HG03378 (cell line): ENCODE measurements around the gene CSDE1.

Experiments
- ATAC-seq: cut with Tn5 transposase; IDR thresholded peaks from one replicate; pipeline ENCODE4 v1.9.1; 2021; ENCODE audit warnings: mild to moderate bottlenecking, moderate library complexity; ENCODE audit not compliant: unreplicated experiment

The CSDE1 gene

GRCh38 chr1:114750780-114751179 lies 7.0 kb downstream of the CSDE1 start:
- ATAC-seq: no peak

DNA sequence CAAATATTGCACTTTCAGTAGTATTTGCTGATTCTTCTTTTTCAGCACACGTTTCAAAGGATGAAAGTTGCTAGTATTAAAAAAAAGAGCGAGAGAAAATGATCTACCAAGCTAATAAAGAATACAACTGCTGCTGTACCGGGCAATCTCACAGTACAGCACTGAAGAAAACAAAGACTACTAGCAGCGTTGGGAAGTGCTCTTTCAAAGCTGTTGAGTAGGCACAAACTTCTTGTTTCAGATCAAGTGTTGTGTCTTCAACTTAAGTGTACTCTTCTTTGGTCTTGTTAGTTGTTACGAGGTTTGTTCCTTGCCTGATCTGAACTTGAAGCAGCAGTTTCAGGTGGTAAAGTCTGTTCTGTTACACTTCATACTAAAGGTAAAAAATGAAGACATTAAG lies 7.9 kb downstream of the CSDE1 start:
- ATAC-seq: no peak

DNA sequence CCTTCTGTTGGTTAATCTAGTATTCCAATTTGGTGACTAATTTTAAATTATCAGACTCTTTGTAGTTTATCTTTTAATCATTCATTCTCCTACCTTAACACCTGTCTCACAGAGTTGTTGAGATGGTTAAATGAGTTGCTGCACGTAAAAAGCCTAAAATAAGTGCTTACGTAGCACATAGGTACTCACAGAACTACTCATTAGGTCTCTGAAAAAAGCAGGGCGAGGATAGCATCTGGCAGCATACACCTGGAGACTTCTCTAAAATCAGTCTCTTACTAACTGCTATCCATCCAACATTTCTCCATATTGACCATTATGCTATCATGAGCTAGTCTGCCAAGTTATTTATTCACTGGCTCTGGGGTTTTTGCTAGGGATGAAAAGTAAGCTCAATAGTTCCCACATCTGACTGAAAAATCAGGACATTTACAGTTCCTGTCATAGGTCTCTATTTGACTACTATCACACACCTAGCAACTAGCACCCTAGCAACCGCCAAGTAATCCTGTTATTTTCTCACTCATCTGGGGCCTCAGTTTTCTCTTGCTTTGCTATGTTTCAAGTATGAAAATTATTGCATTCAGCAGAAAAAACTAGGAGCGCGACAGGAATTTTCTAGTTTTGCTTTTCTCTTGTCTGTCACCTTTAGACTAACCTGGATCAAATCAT lies 11.2 kb downstream of the CSDE1 start:
- ATAC-seq: no peak

GRCh38 chr1:114745291-114745690 lies 12.5 kb downstream of the CSDE1 start:
- no peak for ATAC-seq

DNA sequence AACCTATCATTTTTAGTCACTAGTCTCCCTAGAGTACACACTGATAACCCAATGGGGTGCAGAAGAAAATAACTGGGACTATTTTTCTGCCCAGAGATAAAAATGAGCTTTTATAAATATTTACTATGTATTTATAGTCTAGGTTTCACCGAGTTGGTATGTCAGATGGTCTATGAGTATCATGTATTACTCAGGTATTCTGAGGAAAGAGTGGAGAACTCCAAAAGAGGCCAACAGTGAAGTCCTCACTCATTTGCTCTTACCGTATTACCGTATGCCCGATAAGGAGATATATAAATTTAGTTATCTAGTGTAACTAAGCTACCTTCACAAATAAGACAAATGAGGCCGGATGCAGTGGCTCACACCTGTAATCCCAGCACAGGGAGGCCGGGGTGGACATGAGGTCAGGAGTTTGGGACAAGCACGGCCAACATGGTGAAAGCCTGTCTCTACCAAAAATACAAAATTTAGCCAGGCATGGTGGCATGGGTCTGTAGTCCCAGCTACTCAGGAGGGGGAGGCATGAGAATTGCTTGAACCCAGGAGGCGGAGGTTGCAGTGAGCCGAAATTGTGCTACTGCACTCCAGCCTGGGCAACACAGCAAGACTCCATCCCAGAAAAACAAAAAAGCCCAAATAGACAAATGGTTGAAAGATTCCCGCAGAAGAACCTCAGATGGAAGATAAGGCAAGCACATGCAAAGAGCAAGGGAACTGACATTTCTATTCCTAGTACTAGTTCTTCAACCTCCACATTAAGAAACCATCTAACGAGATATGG lies 15.6 kb downstream of the CSDE1 start:
- ATAC-seq: no peak

- no peak for ATAC-seq
Measured at GRCh38 chr1:114740331-114740730, 17.5 kb downstream of the CSDE1 start.

- ATAC-seq: no peak
Measured at GRCh38 chr1:114737314-114737849, 20.4 kb downstream of the CSDE1 start.

DNA sequence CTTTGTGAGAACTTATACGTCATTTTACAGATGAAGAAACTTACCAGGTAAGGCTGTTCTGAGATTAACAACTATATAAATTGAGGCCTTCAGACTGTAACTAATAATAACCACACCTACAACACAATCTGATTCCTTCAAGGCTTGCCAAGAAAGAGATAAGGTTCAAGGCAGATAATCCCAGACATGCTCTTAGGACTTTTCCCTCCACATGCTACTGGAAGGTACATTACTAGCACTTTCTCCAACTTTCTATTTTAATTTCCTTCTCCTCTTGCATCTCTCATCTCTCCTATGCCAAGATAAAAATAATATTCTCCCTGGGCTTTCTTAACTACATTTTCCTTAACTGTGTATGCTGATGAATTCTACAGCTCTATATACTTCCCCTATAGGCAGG lies 22.3 kb downstream of the CSDE1 start:
- ATAC-seq: no peak

DNA sequence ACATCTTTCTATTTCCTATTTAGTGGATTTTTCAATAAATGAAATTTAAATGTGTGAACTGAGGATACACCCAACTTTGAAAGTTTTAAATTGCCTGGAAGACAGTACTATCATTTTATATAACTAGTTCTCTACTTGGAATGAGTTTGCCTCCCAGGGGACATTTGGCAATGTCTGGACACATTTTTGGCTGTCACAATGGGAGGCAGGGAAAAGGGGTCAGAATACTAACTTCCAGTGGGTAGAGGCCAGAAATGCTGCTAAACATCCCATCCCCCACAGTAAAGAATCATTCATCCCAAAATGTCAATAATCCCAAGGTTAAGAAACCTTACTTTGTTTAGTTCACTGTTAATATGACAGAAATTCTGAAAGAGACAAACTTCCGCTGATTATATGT lies 28.0 kb downstream of the CSDE1 start:
- ATAC-seq: no peak

DNA sequence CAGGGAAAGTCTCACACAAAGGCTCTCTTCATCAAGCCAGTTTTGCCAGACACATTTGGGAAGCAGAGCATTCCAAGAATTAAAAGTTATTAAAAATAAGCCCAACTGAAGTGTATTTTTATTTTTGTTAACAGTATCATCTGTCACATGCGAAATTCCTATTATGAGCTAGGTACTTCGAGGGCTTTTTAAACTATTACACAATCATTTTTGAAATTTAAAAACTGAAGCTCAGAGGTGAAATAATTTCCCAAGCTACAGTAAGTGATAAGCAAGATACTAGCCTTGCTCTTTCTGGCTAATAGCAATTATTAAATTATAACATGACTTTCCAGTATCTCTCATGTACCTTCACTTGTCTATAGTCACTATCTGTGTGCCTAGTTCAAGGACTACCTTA lies 29.2 kb downstream of the CSDE1 start:
- ATAC-seq: no peak

DNA sequence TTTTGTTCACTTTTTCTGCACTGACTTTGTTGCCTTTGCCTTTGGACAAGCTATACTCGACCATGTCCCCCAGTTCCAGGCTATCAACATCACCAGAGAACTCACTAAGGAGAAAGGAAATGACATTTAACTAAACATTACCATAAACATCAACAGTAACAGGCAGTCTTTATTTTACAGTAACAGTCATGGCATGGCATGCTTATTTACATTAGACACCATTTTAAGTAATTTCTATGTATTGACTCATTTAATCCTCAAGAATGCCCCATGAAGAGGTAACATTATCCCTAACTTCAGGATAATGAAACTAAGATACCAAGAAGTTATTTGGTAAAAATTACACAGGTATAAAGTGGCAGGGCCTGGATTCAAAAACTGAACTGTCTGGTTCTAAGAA lies 32.6 kb downstream of the CSDE1 start:
- no peak for ATAC-seq

- no peak for ATAC-seq
Measured at GRCh38 chr1:114723915-114724314, 33.9 kb downstream of the CSDE1 start.

GRCh38 chr1:114723457-114723856 lies 34.3 kb downstream of the CSDE1 start:
- no peak for ATAC-seq

DNA sequence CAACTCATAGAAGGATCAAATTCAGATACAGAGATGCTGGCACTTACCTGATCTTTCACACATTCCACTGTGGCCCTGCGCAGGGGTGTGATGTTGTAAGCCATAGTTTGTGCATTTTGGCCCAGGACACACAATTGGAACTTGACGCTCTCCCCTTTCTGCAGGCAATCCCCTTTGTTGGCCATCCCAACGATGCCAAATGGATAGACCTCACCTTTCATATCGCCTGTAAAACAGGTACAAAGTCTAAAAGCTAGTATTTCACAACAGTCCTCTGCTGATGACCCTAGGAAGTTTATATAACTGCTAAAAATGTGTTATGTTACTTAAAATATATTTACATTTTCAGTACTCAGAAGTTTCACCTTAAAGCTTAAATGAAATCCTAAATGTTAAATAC lies 37.3 kb downstream of the CSDE1 start:
- no peak for ATAC-seq

DNA sequence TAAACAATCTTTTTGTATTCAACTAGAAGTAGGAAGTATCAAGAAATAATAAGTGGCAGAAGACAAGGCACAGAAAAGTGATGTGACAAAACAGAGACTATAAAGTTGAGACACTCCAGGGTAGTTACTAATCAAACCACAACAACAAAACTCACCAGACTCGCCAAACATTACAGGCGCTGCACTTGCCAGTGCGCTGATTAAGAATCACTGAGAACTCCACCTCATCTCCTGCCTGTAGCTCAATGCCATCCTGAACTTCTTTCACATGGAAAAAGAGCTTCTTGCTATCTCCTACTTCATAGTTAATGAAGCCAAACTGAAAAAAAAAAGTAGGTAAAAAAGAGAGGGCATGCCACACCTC lies 38.4 kb downstream of the CSDE1 start:
- ATAC-seq: no peak

GRCh38 chr1:114718661-114719423 lies 38.9 kb downstream of the CSDE1 start:
- ATAC-seq: no peak

GRCh38 chr1:114716304-114717170 lies 41.2 kb downstream of the CSDE1 start, which contains the start of gene NRAS:
NRAS (minus strand) TSS chr1:114716771; CDS start chr1:114716160, 611 bp downstream.
- peak; percentile 87 for ATAC-seq

GRCh38 chr1:114715952-114716303 lies 41.9 kb downstream of the CSDE1 start:
- ATAC-seq: peak; percentile 9

DNA sequence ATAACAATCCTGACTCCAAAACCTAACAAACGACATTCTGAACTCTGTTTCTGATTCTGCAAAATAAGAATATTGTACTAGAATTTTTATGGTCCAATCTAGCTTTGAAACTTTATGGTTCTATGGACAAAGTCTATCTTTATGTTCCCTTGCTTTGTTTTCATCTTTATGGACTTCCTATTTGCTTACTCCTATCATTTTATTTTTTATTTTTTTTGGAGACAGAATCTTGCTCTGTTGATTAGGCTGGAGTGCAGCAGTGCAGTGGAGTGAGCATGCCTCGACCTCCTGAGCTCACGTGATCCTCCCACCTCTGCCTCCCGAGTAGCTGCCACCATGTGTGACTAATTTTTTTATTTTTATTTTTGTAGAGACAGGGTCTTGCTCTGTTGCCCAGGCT lies 44.8 kb downstream of the CSDE1 start:
- no peak for ATAC-seq

- no peak for ATAC-seq
Measured at GRCh38 chr1:114710360-114710759, 47.4 kb downstream of the CSDE1 start.

GRCh38 chr1:114707604-114708003 lies 50.2 kb downstream of the CSDE1 start:
- ATAC-seq: no peak
